ENCODE data around the gene PTPRZ1.

PTPRZ1 gene

DNA sequence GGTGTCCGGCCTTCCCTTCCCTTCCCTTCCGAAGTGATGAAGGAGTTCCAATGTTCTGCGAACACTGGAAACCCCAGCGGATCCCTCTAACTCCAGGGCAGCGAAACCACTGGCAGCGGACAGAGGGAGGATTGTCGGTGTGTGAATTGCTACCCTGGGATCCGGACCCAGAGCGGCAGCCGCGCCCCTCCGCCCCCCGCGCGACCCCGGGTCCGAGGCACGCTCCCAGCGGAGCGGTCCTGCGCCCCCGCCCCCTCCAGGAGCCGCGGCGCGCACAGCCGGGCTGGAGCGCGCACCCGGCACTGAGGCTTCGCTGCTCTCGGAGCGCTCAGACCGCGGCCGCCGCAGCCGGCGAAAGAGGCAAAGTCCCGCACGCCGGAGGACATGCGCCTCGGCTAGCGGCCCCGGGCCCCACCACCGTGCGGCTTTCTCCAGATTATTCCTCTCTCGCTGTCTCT lies at the start of gene PTPRZ1:
PTPRZ1 (plus strand) TSS at position 331 of the 458 bp plus-strand sequence. CDS start 339 bp downstream, outside the sequence.
- no peak for DNase-seq (ENCODE audit: low spot score)

DNA sequence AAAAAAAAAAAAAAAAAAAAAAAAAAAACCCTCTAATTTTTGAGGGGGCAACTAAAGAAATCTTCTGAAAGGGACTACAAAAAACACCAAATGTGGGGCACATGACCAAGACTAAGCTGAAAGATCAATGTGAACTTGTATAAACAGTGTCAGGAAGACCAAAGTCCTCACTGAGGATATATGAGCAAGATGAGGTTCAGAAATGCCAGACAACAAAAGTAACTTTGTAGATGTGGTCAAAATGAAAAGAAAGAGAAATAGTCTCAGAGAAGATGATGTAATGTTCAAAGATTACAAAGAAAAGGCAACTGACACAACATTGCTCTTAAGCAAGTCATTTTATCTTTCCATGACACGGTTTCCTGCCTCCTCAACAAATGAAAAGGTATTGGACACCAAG lies 48.7 kb upstream of the PTPRZ1 start:
- DNase-seq (ENCODE audit: low spot score), result no peak

GRCh38 chr7:121831351-121831750 lies 41.6 kb upstream of the PTPRZ1 start:
- no peak for DNase-seq (ENCODE audit: low spot score)

GRCh38 chr7:121831801-121832200 lies 41.2 kb upstream of the PTPRZ1 start:
- no peak for DNase-seq (ENCODE audit: low spot score)

GRCh38 chr7:121832347-121832746 lies 40.6 kb upstream of the PTPRZ1 start:
- no peak for DNase-seq (ENCODE audit: low spot score)

DNA sequence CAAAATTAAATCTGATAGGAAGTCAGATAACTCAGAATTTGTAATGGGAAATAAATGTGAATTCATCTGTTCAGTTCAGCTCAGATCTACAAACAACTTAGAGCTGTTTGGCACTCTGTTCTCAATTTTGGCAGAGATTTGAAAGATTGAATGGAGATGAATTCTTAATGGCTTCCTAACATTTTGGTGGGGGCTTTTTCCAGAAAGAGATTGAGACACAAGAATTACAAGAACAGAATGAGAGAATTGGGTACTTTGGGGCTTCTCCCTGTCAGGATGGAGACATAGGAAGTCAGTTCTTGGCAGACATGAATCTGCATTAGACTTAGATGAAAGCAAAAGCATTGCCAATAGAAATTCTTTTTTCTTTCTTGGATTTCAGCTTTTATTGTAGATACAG lies 39.0 kb upstream of the PTPRZ1 start:
- no peak for DNase-seq (ENCODE audit: low spot score)

GRCh38 chr7:121837462-121837861 lies 35.5 kb upstream of the PTPRZ1 start:
- no peak for DNase-seq (ENCODE audit: low spot score)

DNA sequence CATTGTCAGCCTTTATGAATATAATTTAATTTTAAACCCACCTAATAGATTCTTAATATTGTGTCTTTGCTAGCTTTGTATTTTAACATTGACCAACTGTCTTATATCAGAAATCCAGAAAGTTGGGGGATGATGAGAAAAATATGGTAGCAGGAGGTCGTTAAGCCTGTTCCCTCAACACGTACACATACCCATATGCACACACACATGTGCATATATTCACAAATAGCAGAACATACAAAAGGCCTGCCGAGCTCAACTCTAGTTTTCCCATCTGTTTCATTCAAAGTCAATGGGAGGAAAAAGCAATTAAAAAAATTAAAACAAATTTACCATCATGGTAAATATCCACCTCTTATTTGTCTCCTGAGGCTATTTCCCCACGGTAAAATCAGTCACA lies 25.9 kb upstream of the PTPRZ1 start:
- no peak for DNase-seq (ENCODE audit: low spot score)

- DNase-seq (ENCODE audit: low spot score), result no peak
Observed at GRCh38 chr7:121853307-121853706, 19.7 kb upstream of the PTPRZ1 start.

DNA sequence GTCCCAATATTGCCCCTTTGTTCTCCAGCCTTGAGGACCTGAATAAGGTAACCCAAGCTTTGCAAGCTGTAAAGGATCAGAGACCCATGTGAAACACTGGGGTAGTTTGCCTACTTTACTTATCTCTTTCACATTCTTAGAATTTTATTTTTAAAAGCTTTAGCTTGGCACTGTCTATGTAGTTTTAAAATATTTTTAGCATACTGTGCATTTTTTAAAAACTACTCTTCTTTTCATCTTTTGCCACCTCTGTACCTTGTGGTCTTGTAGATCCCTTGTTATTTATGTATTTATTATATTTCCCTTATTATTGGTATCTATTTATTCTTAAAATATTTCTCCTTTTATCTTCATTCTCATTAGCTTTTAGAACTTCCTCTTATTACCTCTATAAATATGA lies 12.0 kb upstream of the PTPRZ1 start:
- no peak for DNase-seq (ENCODE audit: low spot score)

- DNase-seq (ENCODE audit: low spot score), result no peak
Observed at GRCh38 chr7:121862591-121862990, 10.4 kb upstream of the PTPRZ1 start.

GRCh38 chr7:121871188-121871587 lies 1.8 kb upstream of the PTPRZ1 start:
- no peak for DNase-seq (ENCODE audit: low spot score)

GRCh38 chr7:121873289-121874194 lies 581 bp downstream of the PTPRZ1 start:
- DNase-seq (ENCODE audit: low spot score), result no peak

DNA sequence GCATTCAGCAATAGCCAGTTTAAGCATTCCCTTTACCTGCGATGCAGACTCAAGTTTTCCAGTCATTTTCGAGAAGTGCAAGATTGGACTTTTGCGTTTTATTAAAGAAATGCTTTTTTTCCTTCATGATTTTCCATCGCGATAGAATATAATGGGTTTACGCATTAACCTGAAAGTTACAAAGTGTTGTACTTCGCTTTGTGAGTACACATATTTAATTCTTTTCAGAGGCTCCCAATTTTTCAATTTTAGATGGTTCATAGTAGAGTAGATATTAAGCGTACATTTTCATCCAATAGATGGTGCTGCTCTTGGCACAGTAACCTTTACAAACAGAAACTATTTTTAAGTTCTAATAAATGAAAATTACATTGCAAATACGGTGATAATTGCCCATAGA lies 1.3 kb downstream of the PTPRZ1 start:
- DNase-seq (ENCODE audit: low spot score), result no peak

GRCh38 chr7:121875203-121875602 lies 2.2 kb downstream of the PTPRZ1 start:
- DNase-seq (ENCODE audit: low spot score), result no peak

DNA sequence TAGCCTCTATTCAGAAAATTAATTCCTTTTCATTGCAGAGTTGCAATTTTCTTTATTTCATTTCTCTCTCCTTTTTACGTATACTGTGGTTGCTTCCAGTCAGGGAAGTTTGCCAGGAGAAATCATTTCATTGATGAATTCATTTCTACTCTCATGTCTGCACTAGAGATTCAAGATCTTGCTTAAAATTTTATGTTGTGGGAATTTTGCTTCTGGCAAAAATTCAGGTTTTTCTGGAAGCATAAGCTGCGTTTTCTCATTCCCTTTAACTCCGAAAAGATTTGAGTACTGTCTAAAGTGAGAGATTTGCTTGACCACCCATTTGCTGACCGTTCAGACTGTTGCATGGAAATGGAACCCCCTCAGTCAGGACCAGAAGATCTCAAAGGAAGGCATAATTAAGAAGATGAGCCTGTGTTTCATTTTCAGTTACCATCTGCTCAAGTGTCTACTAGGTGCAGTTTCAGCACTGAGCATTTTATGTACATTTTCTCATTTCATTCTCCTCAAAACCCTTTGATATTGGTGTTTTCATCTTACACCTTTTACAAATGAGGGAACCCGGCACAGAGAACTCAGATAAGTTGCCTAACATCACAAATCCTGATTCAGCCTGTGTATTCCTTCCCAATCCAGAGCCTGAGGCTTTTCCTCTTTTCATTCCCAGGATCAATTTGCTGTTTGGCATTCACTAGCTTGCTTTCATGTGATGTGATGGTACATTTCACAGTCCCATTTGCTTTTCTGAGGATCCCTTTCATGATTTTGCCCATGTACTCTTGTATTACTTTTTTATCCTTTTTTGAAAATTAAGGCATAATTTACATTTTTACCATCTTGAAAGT lies 3.9 kb downstream of the PTPRZ1 start:
- no peak for DNase-seq (ENCODE audit: low spot score)

GRCh38 chr7:121878918-121879464 lies 6.0 kb downstream of the PTPRZ1 start:
- no peak for DNase-seq (ENCODE audit: low spot score)

GRCh38 chr7:121879544-121879943 lies 6.6 kb downstream of the PTPRZ1 start:
- DNase-seq (ENCODE audit: low spot score), result no peak

GRCh38 chr7:121882731-121883130 lies 9.8 kb downstream of the PTPRZ1 start:
- no peak for DNase-seq (ENCODE audit: low spot score)

- DNase-seq (ENCODE audit: low spot score), result no peak
Observed at GRCh38 chr7:121885166-121885920, 12.4 kb downstream of the PTPRZ1 start.

DNA sequence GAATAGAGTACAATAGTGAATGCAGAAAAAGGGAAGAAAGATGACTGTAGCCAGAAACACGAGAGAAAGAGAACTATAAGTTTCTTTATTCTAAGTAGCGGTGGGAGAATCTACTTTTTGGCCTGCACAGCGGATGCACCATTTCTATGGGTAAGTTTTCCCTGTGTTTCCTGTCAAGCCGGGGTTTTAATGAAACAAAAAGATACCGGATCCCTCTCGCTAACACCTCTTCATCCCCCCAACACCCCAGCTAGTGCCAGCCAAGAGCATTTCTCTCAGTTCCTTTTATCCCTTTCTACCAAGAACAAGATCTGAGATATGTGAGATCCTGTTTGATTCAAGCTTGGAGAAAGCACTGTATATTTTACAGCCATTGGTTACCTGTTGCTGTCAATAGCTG lies 14.7 kb downstream of the PTPRZ1 start:
- no peak for DNase-seq (ENCODE audit: low spot score)

DNA sequence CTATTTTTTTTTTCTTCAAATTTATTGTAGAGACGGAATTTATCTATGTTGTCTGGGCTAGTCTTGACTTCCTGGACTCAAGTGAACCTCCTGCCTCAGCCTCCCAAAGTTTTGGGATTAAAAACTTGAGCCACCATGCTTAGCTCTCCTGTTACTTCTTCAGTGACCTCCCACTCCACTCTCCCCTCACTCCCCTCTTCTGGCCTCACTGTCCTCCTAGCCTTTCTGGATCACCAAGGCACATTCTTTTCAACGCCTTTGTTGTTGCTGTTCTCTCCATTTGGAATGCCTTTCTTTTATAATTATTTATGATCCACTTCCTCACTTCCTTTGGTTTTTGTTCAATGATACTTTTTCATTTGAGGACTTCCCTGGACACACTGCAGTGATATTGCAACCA lies 17.9 kb downstream of the PTPRZ1 start:
- DNase-seq (ENCODE audit: low spot score), result no peak

Data from CD4-positive, alpha-beta T cell treated with Interleukin-2 at 100 ng/mL for 4 hours (primary cell).